ENCODE measurements around the gene PTPN23. TPM values are rescaled to one million over a fixed set of nuclear protein-coding genes. Genes with fewer than 3 reads are reported as not detected.

The PTPN23 gene
- total RNA-seq, 2 donors from 2014 or later, result 28.5 to 301 TPM

- DNase-seq (no peak), ATAC-seq (no peak)
- Histone ChIP-seq H3K4me1 (peaks cover 14% of the 10 kb centered on the region), H3K27me3 (no peaks in the 10 kb centered on the region), H3K4me3 (no peak overlapping the region), H3K36me3 (replicated peaks in 1 of 2; ENCODE audit: insufficient read depth in 1 of 2, low read depth in 2 of 2) (peaks cover 0 to 24% of the 10 kb centered on the region in 2 donors), H3K9me3 (no peaks in the 10 kb centered on the region), H3K27ac (peak overlapping the region in 3 of 4 donors; percentile 15 to 41 (median 28))
- TF ChIP-seq CTCF (IDR thresholded peaks at IDR 0.05) (no peak), POLR2A (IDR thresholded peaks at IDR 0.05) (no peak)
- intact Hi-C loops (cut with DNase I), result no loop called here
- 58 to 67% methylated on average over 6 to 9 of the region's 9 CpGs for WGBS, 2 donors
These were observed 24.4 kb downstream of the PTPN23 start for GRCh38 chr3:47404955-47405790.

- intact Hi-C loops (cut with DNase I), result no loop called here
- DNase-seq, result no peak
- no peak overlapping the region for H3K4me3 ChIP-seq
- ATAC-seq, result no peak
- no peak for TF ChIP-seq POLR2A (IDR thresholded peaks at IDR 0.05)
- no peak for TF ChIP-seq CTCF (IDR thresholded peaks at IDR 0.05)
- H3K4me1 ChIP-seq, result peaks cover 14% of the 10 kb centered on the region
- WGBS, 2 donors, result 87 to 89% methylated on average over 24 to 28 of the region's 31 CpGs
- no peaks in the 10 kb centered on the region for H3K9me3 ChIP-seq
- H3K36me3 ChIP-seq (replicated peaks in 1 of 2; ENCODE audit: insufficient read depth in 1 of 2, low read depth in 2 of 2), result peaks cover 0 to 26% of the 10 kb centered on the region in 2 donors
- no peaks in the 10 kb centered on the region for H3K27me3 ChIP-seq
- H3K27ac ChIP-seq, result peak overlapping the region in 2 of 4 donors; percentile 28 to 41
These were observed 25.3 kb downstream of the PTPN23 start for GRCh38 chr3:47405820-47406761.

- 77 to 90% methylated on average over 6 to 9 of the region's 9 CpGs for WGBS, 2 donors
- Histone ChIP-seq H3K36me3 (replicated peaks in 1 of 2; ENCODE audit: insufficient read depth in 1 of 2, low read depth in 2 of 2) (peaks cover 0 to 28% of the 10 kb centered on the region in 2 donors), H3K27ac (no peak overlapping the region), H3K27me3 (no peaks in the 10 kb centered on the region), H3K4me3 (no peak overlapping the region), H3K9me3 (no peaks in the 10 kb centered on the region), H3K4me1 (peaks cover 14% of the 10 kb centered on the region)
- intact Hi-C loops (cut with DNase I), result no loop called here
- no peak for DNase-seq
- ATAC-seq, result no peak
- TF ChIP-seq CTCF (IDR thresholded peaks at IDR 0.05), result no peak
- TF ChIP-seq POLR2A (IDR thresholded peaks at IDR 0.05), result no peak
These were observed 25.9 kb downstream of the PTPN23 start for GRCh38 chr3:47406762-47407149.

DNA sequence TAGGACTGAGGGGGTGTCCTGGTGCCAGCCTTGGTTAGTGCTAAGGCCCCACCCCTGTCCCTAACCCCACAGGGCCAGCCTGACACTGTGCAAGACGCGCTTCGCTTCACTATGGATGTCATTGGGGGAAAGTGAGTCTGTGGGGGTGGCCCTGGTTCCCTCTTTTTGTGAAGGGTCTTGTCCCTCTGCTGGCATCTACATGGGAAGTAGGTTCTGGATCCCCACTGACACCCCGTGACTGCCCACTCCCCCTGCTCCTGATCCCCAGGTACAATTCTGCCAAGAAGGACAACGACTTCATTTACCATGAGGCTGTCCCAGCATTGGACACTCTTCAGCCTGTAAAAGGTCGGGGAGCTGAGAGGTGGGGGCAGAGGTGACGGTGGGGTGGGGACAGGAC is 26.4 kb downstream of the PTPN23 start:
- Histone ChIP-seq H3K4me3 (no peak overlapping the region), H3K36me3 (replicated peaks in 1 of 2; ENCODE audit: insufficient read depth in 1 of 2, low read depth in 2 of 2) (peaks cover 0 to 31% of the 10 kb centered on the region in 2 donors), H3K4me1 (peaks cover 14% of the 10 kb centered on the region), H3K27ac (no peak overlapping the region), H3K27me3 (no peaks in the 10 kb centered on the region), H3K9me3 (no peaks in the 10 kb centered on the region)
- intact Hi-C loops (cut with DNase I), result no loop called here
- no peak for DNase-seq
- WGBS, 2 donors, result 97 to 100% methylated on average over 5 to 7 of the region's 7 CpGs
- TF ChIP-seq POLR2A (IDR thresholded peaks at IDR 0.05), result no peak
- no peak for TF ChIP-seq CTCF (IDR thresholded peaks at IDR 0.05)
- ATAC-seq, result no peak

All from body of pancreas (tissue), 4 donors.